HG03060 (cell line): ENCODE data around the gene OR52I2.

Experiments
- ATAC-seq: cut with Tn5 transposase; IDR thresholded peaks from one replicate; pipeline ENCODE4 v1.9.1; 2021; ENCODE audit warnings: low read depth, moderate number of reproducible peaks; ENCODE audit not compliant: unreplicated experiment

The OR52I2 gene

DNA sequence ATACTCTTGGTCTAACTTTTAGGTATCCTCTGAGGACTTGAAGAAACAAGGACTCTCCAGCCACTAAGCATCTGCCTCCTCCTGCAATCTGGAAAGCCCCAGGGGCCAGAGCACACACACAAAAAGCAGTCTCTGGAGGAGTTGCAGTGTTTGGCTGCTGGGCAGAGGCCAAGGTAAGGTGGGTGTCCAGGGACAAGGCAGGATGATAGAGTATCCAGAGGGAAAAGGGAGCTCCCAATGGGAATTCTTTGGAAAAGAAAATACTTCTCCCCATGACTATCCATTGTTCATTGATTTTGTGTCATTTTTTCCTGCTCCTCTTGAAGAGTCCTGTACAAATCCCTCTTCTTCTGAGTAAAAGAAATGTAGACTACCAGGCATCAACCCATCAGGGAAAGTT, at the start of gene OR52I2:
TSS of gene OR52I2 (plus strand) at position 301 of the 400 bp plus-strand sequence.
- ATAC-seq = no peak

DNA sequence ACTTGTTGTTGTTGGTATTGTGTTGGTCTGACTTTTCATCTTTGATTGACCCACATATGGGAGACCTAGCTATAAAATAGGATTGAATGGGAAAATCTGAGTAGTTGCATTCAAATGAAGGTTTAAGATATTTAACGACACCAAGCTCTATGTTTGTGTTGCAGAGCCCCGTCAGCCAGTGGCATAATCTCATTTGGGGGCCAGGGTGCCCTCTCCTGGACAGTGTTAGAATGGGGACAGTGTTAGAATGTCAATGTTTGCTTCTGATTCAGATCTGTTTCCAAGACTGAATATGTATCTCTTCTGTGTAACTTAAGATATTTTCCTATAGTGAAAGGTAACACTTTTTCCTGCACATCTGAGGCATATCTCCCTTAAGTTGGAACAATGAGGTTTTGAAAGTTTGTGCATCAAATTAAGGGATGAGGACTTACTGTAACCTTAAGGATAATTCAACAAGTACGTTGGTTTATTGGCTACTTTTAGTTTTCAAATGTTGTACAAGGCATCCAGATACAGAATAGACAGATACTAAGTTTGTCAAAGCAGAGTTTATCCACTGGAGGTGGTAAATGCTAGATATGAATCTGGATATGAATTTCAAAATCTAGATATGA, 41.8 kb upstream of the OR52I2 start:
- ATAC-seq = no peak

DNA sequence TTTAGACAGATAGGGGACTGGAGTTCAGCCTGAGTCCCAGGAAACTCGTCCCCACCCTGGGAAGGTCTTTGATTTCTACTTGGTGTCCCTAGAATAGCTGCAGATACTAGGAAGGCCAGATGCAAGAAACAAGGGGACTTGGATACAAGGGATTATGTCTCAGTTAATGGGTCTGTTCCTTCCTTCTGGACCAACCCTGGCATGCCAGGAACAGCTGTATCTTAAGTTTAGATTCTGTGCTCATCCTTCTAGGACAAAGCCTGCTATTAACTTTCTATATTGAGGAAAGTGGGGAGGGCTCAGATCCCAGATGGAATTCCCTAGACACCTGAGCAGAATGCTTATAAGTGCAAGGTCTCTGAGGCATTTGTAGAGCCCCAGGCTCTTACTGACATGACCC, 40.5 kb upstream of the OR52I2 start:
- no peak for ATAC-seq

DNA sequence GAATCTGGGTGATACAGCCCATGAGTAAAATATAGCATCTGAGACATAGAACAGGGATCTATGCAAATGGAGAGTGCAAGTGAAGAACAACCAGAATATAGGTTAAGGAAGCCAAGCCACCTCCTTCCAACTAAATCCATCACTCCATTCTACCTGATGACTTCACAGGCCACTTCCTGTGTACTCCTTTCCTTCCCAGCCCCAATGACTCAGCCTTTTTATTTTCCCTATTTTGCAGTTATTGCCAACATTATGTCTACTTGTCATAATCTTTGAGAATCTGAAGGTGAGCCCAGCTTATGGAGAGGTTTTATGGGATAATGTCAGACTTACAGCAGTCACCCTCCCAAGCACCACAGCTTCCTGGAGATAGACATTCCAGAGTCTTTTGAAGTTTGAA, 38.0 kb upstream of the OR52I2 start:
- no peak for ATAC-seq

DNA sequence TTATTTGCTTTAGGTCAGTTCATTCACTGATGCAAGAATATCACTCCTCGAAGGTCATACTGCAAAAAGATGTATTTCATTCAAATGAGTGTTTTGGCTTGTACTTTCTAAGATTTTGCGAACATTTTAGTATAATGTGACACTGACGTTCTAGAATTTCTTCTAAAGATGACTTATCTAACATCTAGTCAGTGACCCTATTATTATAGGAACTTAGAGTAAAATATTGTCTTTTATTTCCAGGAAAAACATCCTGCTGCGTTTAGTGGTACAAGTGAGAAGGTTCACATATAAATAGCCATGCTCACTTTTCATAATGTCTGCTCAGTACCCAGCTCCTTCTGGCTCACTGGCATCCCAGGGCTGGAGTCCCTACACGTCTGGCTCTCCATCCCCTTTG, 36.7 kb upstream of the OR52I2 start, which contains the start of gene OR52M1:
TSS of gene OR52M1 (plus strand) at position 301 of the 400 bp plus-strand sequence. CDS start at position 301, 0 bp downstream.
- ATAC-seq = no peak

DNA sequence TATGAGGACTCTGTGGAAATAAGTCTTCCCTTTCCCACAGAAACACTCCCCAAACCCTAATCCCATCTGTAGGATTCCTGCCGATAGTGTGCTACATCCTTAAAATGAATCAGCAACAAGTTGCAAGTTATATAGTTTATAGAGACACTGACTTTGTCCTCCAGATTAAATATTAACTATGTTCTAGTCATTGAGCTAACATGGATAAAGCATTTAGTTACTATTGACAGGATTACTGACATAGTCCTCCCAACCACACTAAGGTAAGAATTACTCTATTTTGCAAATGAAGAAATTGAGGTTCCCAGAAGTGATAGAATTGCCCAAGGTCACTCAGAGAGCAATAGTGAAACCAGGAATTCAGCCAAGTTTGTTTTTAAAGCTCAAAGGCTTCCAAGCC, 34.7 kb upstream of the OR52I2 start:
- ATAC-seq = no peak

DNA sequence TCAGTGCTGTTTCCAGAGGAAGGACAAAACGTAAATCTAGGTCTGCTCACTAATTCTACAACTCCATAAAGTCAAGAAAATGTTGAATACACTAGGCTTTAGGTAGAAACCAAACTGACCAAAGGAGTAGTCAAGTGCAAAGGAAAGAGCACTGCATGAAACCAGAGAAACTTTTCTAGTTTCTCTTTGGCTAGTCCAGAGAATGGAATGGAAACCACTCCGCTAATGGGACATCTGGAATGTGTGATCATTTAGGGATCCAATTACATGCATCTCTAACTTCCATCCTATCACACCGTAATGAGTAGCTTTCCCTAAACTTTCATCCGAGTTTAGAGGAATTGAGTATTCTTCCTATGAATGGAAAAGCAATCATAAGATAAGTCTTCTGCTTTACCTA, 34.1 kb upstream of the OR52I2 start:
- no peak for ATAC-seq

DNA sequence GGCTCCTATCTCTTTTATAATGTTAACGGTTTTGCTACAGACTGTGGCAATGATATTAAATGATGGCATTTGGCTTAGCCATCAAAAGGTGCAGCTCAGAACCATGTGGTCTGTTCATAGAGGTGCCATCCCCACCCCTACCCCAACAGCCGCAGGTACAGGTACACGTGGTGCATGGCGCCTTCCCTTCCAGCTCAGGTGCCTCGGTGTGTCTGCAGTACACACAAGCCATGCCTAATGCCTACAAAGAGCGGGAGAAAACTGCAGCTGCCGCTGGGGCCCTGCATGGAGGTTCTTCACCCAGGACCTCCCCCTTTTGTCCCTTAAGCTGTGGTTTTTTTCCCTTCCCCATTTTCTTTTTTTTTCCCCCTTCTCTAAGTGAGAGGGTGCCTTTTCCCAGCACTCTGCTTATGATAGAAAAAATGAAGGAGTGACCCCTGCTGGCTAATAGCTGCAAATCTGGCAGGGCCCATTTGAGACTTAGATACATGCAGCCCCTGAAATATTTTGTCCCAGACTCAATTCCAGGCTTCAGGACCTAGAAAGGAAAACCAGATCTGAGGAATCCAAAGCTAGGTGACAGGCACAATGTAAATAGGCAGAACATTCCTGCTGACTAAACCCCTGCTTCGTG, 30.1 kb upstream of the OR52I2 start:
- no peak for ATAC-seq

DNA sequence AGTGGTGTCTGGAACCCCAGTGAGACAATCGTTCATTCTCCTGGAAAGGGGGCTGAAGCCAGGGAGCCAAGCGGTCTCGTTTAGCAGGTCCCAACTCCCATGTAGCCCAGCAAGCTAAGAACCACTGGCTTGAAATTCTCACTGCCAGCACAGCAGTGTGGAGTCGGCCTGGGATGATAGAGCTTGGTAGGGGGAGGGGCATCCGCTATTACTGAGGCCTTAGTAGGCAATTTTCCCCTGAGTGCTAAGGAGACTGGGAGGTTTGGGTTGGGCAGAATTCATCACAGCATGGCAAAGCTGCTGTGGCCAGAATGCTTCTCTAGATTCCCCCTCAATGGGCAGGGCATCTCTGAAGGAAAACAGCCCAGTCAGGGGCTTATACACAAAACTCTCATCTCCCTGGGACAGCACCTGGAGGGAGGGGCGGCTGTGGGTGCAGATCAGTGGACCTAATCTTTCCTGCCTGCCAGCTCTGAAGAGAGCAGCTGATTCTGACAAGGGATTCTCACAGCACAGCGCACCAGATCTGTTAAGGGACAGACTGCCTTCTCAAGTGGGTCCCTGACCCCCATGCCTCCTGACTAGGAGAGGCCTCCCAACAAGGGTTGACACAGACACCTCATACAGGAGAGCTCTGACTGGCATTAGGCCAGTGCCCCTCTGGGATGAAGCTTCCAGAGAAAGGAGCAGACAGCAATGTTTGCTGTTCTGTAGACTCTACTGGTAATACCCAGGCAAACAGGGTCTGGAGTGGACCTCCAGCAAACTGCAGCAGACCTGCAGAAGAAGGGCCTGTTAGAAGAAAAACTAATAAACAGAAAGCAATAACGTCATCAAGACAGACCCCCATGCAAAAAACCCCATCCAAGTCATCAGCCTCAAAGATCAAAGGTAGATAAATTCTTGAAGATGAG, 21.8 kb upstream of the OR52I2 start:
- no peak for ATAC-seq

DNA sequence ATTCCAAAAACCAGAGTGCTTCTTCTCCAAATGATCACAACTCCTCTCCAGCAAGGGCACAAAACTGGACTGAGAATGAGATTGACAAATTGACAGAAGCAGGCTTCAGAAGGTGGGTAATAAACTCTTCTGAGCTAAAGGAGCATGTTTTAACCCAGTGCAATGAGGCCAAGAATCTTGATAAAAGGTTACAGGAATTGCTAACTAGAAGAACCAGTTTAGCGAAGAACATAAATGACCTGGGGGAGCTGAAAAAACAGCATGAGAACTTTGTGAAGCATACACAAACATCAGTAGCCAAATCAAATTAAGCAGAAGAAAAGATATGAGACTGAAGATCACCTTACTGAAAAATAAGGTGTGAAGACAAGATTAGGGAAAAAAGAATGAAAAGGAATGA, 21.1 kb upstream of the OR52I2 start:
- ATAC-seq = no peak

DNA sequence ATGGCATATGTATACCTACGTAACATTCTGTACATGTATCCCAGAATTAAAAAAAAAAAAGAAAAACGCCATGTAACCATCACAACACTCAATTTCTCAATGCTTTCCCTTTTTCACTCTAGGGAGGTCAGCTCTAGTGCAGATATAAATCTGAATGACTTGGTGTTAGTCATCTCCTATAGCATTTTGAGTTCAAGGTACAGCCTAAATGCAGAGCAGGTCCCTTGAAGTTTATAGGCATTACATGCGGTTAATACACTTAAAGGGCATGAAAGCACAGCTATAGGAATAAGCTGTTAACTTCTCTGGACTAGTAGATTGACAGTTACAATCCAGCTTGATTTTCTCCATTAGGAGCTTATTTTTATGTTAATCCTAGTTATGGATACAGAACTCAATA, 16.2 kb upstream of the OR52I2 start:
- no peak for ATAC-seq

DNA sequence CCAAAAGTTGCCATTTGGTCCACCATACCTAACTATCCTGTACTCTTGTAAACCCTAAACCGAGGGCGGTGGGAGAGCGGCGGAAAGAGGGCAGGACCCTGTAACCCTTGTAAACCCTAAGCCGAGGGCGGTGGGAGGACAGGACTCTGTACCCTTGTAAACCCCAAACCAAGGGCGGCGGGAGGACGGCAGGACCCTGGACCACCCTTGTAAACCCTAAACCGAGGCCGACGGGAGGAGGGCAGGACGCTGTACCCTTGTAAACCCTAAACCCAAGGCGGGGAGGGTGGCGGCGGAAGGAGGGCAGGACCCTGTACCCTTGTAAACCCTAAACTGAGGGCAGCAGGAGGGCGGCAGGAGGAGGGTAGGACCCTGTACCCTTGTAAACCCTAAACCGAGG, 12.5 kb upstream of the OR52I2 start:
- ATAC-seq = no peak

DNA sequence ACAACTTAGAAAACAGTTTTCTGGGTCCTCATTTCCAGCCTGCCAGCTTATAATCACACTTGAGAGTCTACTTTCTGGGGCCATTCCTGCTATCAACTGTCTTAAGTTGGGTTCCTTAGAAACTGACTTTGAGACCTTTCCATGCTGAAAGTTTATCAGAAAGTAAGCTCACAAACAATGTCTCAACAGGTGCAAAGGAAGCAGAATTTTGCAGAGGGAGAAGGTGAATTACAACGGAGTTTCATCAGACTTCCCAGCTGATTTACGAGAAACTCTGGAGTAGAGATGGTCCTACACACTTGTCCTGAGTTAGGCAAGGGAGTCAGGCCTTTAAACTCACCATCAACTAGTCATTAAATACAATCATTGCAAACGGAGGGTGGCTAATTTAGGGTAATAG, 4.7 kb upstream of the OR52I2 start:
- no peak for ATAC-seq

DNA sequence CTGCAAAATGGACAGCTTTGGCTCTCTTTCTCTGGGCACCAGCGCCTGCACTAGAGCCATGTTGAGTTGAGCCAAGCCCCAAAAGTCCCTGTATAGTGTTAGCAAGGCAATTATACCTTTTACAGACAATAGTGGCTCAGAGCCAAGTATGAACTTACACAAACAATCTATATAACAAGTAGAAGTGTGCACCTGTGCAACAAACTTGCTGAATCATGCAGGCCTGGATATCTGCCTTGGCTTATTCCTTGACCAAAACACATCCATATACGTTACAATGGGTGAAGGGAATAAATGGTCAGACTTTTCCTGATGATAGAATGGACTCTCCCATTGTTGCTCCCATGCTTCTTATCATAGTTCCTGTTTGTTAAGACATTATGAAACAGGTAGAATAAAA, 3.8 kb upstream of the OR52I2 start:
- ATAC-seq = no peak

DNA sequence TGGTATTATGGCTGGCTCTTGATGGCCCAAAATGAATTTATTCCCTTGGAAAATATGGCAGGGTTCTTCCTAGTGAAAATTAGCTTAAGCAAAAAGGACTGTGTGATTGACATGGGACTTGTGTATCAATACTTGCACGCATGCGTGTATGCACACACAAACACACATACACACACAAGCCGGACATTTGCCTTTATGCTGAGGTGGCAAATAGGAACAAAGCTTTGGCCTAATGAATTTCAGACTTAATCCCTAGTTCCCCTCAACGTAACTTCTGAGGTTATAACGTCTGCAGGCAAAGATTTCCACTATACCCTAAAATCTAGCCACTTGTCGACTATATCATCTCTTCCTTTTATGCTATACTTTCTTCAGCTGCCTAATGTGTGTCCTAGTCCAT, 2.9 kb upstream of the OR52I2 start:
- no peak for ATAC-seq

DNA sequence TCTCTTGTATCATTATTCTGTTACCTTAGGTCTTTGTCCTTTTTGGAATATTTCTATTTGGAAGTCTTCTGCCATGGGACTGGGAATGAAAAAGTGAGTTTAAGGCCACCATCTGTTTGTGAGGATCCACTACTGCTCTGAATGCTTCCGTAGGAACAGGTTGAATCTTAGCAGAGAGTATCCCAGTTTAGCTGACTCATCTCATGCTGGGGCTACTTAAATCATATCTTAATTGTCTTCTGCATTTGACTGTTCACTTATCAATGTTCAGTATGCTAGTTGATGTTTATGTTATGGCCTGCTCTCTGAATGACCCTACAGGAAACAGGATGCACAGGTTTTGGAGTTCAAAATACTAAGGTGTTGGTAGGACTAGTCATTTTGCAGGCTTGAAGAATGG, 1.4 kb upstream of the OR52I2 start:
- ATAC-seq = no peak

DNA sequence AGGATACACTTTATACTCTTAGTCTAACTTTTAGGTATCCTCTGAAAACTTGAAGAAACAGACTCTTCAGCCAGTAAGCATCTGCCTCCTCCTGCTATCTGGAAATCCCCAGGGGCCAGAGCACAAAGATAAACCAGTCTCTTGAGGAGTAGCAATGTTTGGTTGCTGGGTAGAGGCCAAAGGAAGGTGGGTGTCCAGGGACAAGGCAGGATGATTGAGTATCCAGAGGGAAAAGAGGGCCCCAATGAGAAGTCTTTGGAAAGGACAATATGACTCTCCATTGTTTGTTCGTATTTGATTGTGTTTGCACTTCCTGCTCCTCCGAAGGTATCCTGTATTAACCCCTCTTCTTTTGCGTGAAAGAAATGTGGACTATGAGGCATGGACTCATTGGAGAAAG, 7.5 kb downstream of the OR52I2 start:
- no peak for ATAC-seq

DNA sequence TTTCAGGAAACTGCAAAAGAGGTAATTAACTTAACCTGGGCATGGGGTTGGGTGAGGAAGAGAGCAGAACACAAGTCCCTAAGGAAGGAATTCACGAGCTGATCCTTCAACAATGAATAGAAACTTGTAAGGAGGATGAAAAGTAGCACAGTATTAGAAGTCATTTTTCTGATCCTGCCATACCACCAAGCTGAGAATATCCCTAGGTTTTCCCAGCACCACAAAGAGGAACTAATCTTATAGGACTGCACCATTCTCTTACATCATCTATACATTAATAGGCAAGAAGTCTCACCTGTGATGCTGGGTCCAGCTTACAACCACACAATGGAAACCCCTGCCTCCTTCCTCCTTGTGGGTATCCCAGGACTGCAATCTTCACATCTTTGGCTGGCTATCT, 12.2 kb downstream of the OR52I2 start, which contains the start of gene OR52I1:
TSS of gene OR52I1 (plus strand) at position 301 of the 400 bp plus-strand sequence. CDS start at position 301, 0 bp downstream.
- no peak for ATAC-seq

DNA sequence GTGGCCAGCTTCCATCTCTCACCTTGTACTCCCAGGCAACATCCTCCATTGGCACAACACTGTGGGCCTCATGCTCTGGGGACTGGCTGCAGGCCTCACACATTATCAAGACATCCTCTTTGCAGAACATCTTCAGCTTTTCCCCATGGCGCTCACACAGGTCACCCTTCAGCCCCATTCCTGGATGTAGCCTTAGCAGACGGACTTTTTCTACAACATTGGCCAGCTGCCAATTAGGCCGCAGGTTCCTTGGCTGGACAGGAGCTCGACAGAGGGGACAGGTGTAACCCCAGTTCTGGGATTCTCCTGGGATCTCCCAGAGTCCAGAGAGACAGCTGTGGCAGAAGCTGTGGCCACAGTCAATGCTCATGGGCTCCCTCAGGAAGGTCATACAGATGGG, 23.5 kb downstream of the OR52I2 start:
- ATAC-seq = no peak

DNA sequence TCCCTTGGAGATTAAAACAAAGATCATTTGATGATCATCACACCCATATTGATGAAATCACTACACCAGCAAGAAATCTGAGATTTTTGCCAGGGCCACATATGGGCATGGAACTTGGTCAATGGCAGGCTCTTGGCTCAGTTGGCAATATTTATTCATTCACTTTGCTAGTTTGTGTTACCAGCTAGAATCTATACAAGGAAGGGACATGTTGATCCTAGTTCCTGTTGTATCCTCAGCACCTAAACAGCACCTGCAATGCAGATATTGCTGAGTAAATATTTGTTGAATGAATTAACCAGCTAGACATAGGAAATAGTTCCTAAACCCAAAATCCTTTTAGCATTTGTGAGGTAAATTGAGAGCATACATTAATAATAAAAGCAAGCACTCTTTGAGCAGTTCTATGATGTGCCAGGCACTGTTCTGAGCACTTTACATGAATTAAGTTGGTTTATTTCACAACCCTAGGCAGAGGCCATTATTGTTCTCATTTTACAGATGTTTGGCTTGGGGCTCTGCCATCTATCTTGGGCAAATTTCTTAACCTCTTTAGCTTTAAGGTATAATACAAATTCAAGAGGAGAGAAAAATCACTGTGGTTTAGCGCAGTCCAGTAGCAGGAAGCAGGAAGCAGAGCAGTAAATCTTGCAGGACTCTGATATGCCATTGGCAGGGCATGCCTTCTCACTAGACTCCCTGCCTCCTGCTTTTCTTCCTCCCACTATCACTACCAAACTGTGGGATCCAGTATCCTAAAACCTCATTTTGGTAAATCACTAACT, 24.9 kb downstream of the OR52I2 start:
- ATAC-seq = no peak

DNA sequence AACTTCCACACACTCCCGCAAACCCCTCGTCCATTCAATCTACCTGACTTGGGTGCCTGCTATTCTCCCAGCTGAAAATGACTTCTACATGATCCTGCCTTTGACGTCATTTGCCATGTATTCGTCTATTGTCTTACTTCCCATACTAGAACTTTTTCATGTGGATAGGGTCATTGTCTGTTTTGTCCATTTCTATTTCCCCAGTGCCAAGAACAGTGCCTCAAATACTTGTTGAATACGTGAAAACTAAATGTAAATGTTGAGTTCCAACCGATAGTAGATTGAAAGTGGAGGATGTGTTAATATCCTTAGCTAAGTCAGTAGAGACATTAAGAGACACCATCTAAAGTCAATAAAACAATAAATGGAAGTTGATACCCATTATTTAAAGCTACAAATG, 25.6 kb downstream of the OR52I2 start:
- no peak for ATAC-seq
